ENCODE measurements around the gene HCRTR1. TPM values are rescaled to one million over a fixed set of nuclear protein-coding genes. Genes with fewer than 3 reads are reported as not detected.
A peak's percentile ranks its signal among the peaks of the same experiment; 100 is the strongest.

The HCRTR1 gene
- total RNA-seq, 3 donors from 2014 or later: not detected

DNA sequence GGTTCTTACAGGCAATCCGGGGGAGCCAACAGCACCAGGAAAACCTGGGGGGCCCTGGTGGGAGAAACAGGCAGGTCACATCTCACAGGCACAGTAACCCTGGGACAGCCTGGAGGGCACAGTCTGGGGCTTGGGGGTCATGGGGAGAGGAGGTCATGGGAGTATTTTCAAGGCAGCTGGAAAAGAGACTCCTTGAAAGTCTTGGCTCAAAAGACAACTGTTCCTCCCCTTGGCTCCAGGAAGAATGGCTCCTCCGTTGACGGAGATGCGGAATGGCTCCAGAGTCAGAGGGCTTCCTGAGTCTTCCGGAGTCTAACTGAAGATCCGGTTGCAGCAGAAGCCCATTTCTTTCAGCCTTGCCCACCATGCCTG, 53.1 kb downstream of the HCRTR1 start:
- no peak for TF ChIP-seq POLR2A (IDR thresholded peaks at IDR 0.05)
- TF ChIP-seq, protein P1, sequence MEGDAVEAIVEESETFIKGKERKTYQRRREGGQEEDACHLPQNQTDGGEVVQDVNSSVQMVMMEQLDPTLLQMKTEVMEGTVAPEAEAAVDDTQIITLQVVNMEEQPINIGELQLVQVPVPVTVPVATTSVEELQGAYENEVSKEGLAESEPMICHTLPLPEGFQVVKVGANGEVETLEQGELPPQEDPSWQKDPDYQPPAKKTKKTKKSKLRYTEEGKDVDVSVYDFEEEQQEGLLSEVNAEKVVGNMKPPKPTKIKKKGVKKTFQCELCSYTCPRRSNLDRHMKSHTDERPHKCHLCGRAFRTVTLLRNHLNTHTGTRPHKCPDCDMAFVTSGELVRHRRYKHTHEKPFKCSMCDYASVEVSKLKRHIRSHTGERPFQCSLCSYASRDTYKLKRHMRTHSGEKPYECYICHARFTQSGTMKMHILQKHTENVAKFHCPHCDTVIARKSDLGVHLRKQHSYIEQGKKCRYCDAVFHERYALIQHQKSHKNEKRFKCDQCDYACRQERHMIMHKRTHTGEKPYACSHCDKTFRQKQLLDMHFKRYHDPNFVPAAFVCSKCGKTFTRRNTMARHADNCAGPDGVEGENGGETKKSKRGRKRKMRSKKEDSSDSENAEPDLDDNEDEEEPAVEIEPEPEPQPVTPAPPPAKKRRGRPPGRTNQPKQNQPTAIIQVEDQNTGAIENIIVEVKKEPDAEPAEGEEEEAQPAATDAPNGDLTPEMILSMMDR (IDR thresholded peaks at IDR 0.05): no peak
- no peak for TF ChIP-seq POLR2AphosphoS5 (IDR thresholded peaks at IDR 0.05)
- Histone ChIP-seq H3K27me3 (no peaks in the 10 kb centered on the region), H3K9me3 (no peaks in the 10 kb centered on the region), H3K27ac (peak overlapping the region; percentile 86 to 88), H3K4me3 (peak overlapping the region in 2 of 3 donors; percentile 37 to 55), H3K36me3 (no peaks in the 10 kb centered on the region), H3K4me1 (peaks cover 7 to 25% of the 10 kb centered on the region in 2 donors)
- peak in 1 of 2 donors; percentile 37 for DNase-seq (ENCODE audit: low spot score in 2 of 2)
- intact Hi-C loops (cut with DNase I; ENCODE audit: low total_unique reads): loop anchor here (10.0 kb wide), 1 partner anchor 294 kb away; no protein-coding TSS in a partner anchor

- Histone ChIP-seq H3K4me1 (peaks cover 7 to 20% of the 10 kb centered on the region in 2 donors), H3K4me3 (no peak overlapping the region), H3K27ac (peak overlapping the region; percentile 86 to 88), H3K9me3 (no peaks in the 10 kb centered on the region), H3K27me3 (no peaks in the 10 kb centered on the region), H3K36me3 (no peaks in the 10 kb centered on the region)
- no peak for TF ChIP-seq POLR2A (IDR thresholded peaks at IDR 0.05)
- TF ChIP-seq, protein P1 (IDR thresholded peaks at IDR 0.05): no peak
- TF ChIP-seq POLR2AphosphoS5 (IDR thresholded peaks at IDR 0.05): no peak
- DNase-seq (ENCODE audit: low spot score in 2 of 2): no peak
- intact Hi-C loops (cut with DNase I; ENCODE audit: low total_unique reads): loop anchor here (10.0 kb wide), 1 partner anchor 294 kb away; no protein-coding TSS in a partner anchor
Measured at GRCh38 chr1:31671147-31671546, 53.7 kb downstream of the HCRTR1 start.

GRCh38 chr1:31671561-31672201, 54.2 kb downstream of the HCRTR1 start:
- Histone ChIP-seq H3K4me1 (peaks cover 7 to 16% of the 10 kb centered on the region in 2 donors), H3K9me3 (no peaks in the 10 kb centered on the region), H3K36me3 (no peaks in the 10 kb centered on the region), H3K27me3 (no peaks in the 10 kb centered on the region), H3K27ac (peak overlapping the region in 1 of 2 donors; percentile 86), H3K4me3 (no peak overlapping the region)
- DNase-seq (ENCODE audit: low spot score in 2 of 2): no peak
- TF ChIP-seq, protein P1 (IDR thresholded peaks at IDR 0.05): no peak
- no peak for TF ChIP-seq POLR2AphosphoS5 (IDR thresholded peaks at IDR 0.05)
- no peak for TF ChIP-seq POLR2A (IDR thresholded peaks at IDR 0.05)
- intact Hi-C loops (cut with DNase I; ENCODE audit: low total_unique reads): loop anchor here (10.0 kb wide), 1 partner anchor 293 kb away; no protein-coding TSS in a partner anchor

DNA sequence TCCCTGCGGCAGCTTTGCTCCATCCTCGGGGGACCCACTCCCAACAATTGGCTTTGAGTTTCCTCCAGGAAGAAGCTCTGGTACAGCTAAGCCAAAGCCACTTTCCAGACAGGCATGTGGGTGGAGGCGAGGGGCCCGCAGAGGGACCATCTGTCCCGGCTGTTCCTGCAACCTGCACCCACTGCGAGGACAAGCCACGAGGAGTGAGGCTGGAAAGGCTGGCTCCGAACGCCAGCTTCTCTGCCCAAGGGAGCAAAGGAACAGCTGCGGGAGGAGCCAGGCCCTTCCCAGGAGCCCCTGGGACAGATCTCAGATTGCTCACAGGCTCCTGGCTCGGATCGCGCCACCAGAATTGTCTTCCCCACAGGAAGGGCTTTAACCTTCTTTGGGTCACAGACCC, 55.5 kb downstream of the HCRTR1 start:
- H3K4me1 ChIP-seq: peaks cover 7 to 9% of the 10 kb centered on the region in 2 donors
- H3K36me3 ChIP-seq: no peaks in the 10 kb centered on the region
- DNase-seq (ENCODE audit: low spot score in 2 of 2): no peak
- intact Hi-C loops (cut with DNase I; ENCODE audit: low total_unique reads): loop anchor here (10.0 kb wide), 1 partner anchor 292 kb away; no protein-coding TSS in a partner anchor
- H3K4me3 ChIP-seq: no peak overlapping the region
- TF ChIP-seq POLR2AphosphoS5 (IDR thresholded peaks at IDR 0.05) (no peak), POLR2A (IDR thresholded peaks at IDR 0.05) (no peak)
- TF ChIP-seq, protein P1 (IDR thresholded peaks at IDR 0.05): no peak
- no peaks in the 10 kb centered on the region for H3K9me3 ChIP-seq
- no peaks in the 10 kb centered on the region for H3K27me3 ChIP-seq
- H3K27ac ChIP-seq: peak overlapping the region in 1 of 2 donors; percentile 43

GRCh38 chr1:31673433-31673832, 55.9 kb downstream of the HCRTR1 start:
- no peak overlapping the region for H3K4me3 ChIP-seq
- no peaks in the 10 kb centered on the region for H3K36me3 ChIP-seq
- no peak for TF ChIP-seq POLR2A (IDR thresholded peaks at IDR 0.05)
- TF ChIP-seq, protein P1 (IDR thresholded peaks at IDR 0.05): no peak
- TF ChIP-seq POLR2AphosphoS5 (IDR thresholded peaks at IDR 0.05): no peak
- intact Hi-C loops (cut with DNase I; ENCODE audit: low total_unique reads): loop anchor here (10.0 kb wide), 1 partner anchor 291 kb away; no protein-coding TSS in a partner anchor
- peaks cover 7 to 9% of the 10 kb centered on the region in 2 donors for H3K4me1 ChIP-seq
- no peak for DNase-seq (ENCODE audit: low spot score in 2 of 2)
- no peaks in the 10 kb centered on the region for H3K9me3 ChIP-seq
- no peaks in the 10 kb centered on the region for H3K27me3 ChIP-seq
- peak overlapping the region in 1 of 2 donors; percentile 43 for H3K27ac ChIP-seq

Data from breast epithelium (tissue), 4 donors.